K562 (cell line): ENCODE measurements around the gene PFDN4. TPM values are rescaled to one million over a fixed set of nuclear protein-coding genes. Genes with fewer than 3 reads are reported as not detected.

ENCODE experiments used
- ATAC-seq: fragments of 200-7000 bp; cut with Tn5 transposase; 3 replicates; pipeline ENCODE4 v1.9.1; 2020; ENCODE audit warnings: moderate library complexity
- BruUV-seq: library from RNA; stranded (reverse); fragments of 400-500 nt; replicated peaks from 2 replicates; lab custom pipeline; 2021; lab: Mats Ljungman, UMichigan
- CTCF ChIA-PET: fragments of 300-600 bp; formaldehyde crosslinking; extraction: SDS; loops from one replicate; lab custom pipeline; 2021; ENCODE audit warnings: low intra/inter-chr PET ratio; lab: Yijun Ruan, JAX
- POLR2A ChIA-PET: fragments of 300-600, 350-650 bp; sonication (Branson Sonifier 250); formaldehyde crosslinking; extraction: SDS; loops from one replicate; lab custom pipeline; 2021; ENCODE audit warnings: antibody characterized with exemption, inconsistent platforms; lab: Yijun Ruan, JAX
- DNase-seq, 4 experiments: peaks; one replicate each; pipeline versions ENCODE4 v3.0.0 to v3.0.0-alpha.2; 2011 to 2018; ENCODE audit warnings: low spot score in 3 of 4, mixed read lengths in 3 of 4; ENCODE audit errors: extremely low read depth in 1 of 4
- FAIRE-seq: peaks from 2 replicates; lab custom pipeline; 2011; peaks lifted over from hg19 to GRCh38; lab: Jason Lieb, UNC
- H2AFZ ChIP-seq: 2 replicates; pipeline ENCODE4 v1.6.0; 2011; ENCODE audit warnings: low read depth, low read length, control low read depth, inconsistent platforms
- H3K27ac ChIP-seq: fragments of 200-600 bp; 3 replicates; pipeline ENCODE4 v1.8.0; 2011; ENCODE audit warnings: low read depth, mild to moderate bottlenecking, control low read depth, inconsistent platforms, low read length, moderate library complexity, mixed read lengths; ENCODE audit errors: extremely low read depth
- H3K27me3 ChIP-seq, 2 experiments: fragments of 300-600 bp in 1 of 2; 2 replicates in 1 of 2; 3 replicates in 1 of 2; pipeline versions ENCODE4 v1.6.0 to v1.8.0; 2011; ENCODE audit warnings: inconsistent platforms in 2 of 2, low read length in 2 of 2, mild to moderate bottlenecking in 1 of 2, mixed read lengths in 1 of 2, moderate library complexity in 1 of 2; ENCODE audit not compliant: control insufficient read depth in 2 of 2, insufficient read depth in 2 of 2
- H3K36me3 ChIP-seq: fragments of 300-600 bp; 3 replicates; pipeline ENCODE4 v1.8.0; 2011; ENCODE audit warnings: mild to moderate bottlenecking, low read length, inconsistent platforms; ENCODE audit not compliant: control insufficient read depth, insufficient read depth
- H3K4me1 ChIP-seq, 2 experiments: fragments of 200-600 bp in 1 of 2; replicated peaks in 1 of 2; 2 replicates in 1 of 2; 3 replicates in 1 of 2; pipeline versions ENCODE4 v1.5.1 to v1.8.0; 2011; ENCODE audit warnings: inconsistent platforms in 2 of 2, low read length in 2 of 2, mild to moderate bottlenecking in 1 of 2, mixed read lengths in 1 of 2, moderate library complexity in 1 of 2; ENCODE audit not compliant: control insufficient read depth in 2 of 2, insufficient read depth in 2 of 2
- H3K4me2 ChIP-seq: 2 replicates; pipeline ENCODE4 v1.6.1; 2011; ENCODE audit warnings: low read length, control low read depth, inconsistent platforms, mixed read lengths; ENCODE audit not compliant: insufficient read depth
- H3K4me3 ChIP-seq: fragments of 200-600 bp; sonication (generic), shearing (Covaris generic); 2 replicates; pipeline ENCODE4 v1.5.1; 2016; ENCODE audit warnings: control low read depth, inconsistent platforms
- H3K79me2 ChIP-seq: fragments of 200-600 bp; 3 replicates; pipeline ENCODE4 v1.8.0; 2011; ENCODE audit warnings: low read length, inconsistent platforms; ENCODE audit not compliant: control insufficient read depth, insufficient read depth
- H3K9ac ChIP-seq, 2 experiments: 2 replicates each; pipeline versions ENCODE4 v1.6.0 to v1.6.1; 2011; ENCODE audit warnings: low read depth in 2 of 2, low read length in 2 of 2, control low read depth in 1 of 2, inconsistent platforms in 1 of 2, mild to moderate bottlenecking in 1 of 2, mixed read lengths in 1 of 2; ENCODE audit not compliant: insufficient read depth in 1 of 2
- H3K9me1 ChIP-seq: one replicate; pipeline ENCODE4 v1.6.0; 2011; ENCODE audit warnings: inconsistent platforms, mild to moderate bottlenecking, low read length, moderate library complexity; ENCODE audit not compliant: control insufficient read depth, insufficient read depth
- H3K9me3 ChIP-seq: replicated peaks from 2 replicates; pipeline ENCODE4 v1.5.1; 2011; ENCODE audit warnings: low read depth, low read length, inconsistent platforms; ENCODE audit not compliant: control insufficient read depth, insufficient read depth
- H4K20me1 ChIP-seq: replicated peaks from 2 replicates; pipeline ENCODE4 v1.6.1; 2011; ENCODE audit warnings: low read length, inconsistent platforms, mixed read lengths; ENCODE audit not compliant: control insufficient read depth, insufficient read depth
- CHD4 ChIP-seq: fragments of 200-600 bp; sonication (generic); IDR thresholded peaks from 3 replicates; pipeline ENCODE4 v1.6.1; 2012; ENCODE audit warnings: low read depth, mild to moderate bottlenecking, mixed read lengths, low read length, inconsistent platforms; ENCODE audit not compliant: insufficient read depth, insufficient replicate concordance, poor library complexity, severe bottlenecking
- GABPB2 ChIP-seq: fragments of 250-450 bp; sonication (Bioruptor Pico); conservative IDR thresholded peaks from 2 replicates; pipeline ENCODE4 v1.5.1; 2021; ENCODE audit warnings: mild to moderate bottlenecking
- NCOA4 ChIP-seq: fragments of 450-650 bp; IDR thresholded peaks from 2 replicates; pipeline ENCODE4 v1.6.1; 2018; ENCODE audit warnings: mild to moderate bottlenecking; ENCODE audit not compliant: partially characterized antibody
- PCBP2 ChIP-seq: fragments of 200-400 bp; formaldehyde crosslinking; IDR thresholded peaks from 2 replicates; pipeline ENCODE4 v1.6.1; 2018; ENCODE audit warnings: low read length, low read depth, mild to moderate bottlenecking, moderate library complexity; ENCODE audit not compliant: poor library complexity, severe bottlenecking
- SPI1 ChIP-seq: IDR thresholded peaks from 2 replicates; pipeline ENCODE4 v1.6.1; 2011; ENCODE audit warnings: low read depth, low read length, control low read depth, borderline replicate concordance
- ZFX ChIP-seq: sonication (generic); formaldehyde crosslinking; IDR thresholded peaks from 2 replicates; pipeline ENCODE4 v1.8.0; 2022; ENCODE audit warnings: mild to moderate bottlenecking, missing genetic modification reagents, moderate library complexity
- ZKSCAN8 ChIP-seq: fragments of 200-800 bp; sonication (Bioruptor generic); IDR thresholded peaks from 2 replicates; pipeline ENCODE4 v1.6.1; 2016; ENCODE audit warnings: missing genetic modification characterization, missing compliant biosample characterization
- ZNF347 ChIP-seq: fragments of 450-650 bp; formaldehyde crosslinking; IDR thresholded peaks from 2 replicates; pipeline ENCODE4 v1.4.0; 2020; ENCODE audit warnings: low read depth, mild to moderate bottlenecking, moderate library complexity
- ZNF584 ChIP-seq: fragments of 200-800 bp; sonication (Bioruptor generic); IDR thresholded peaks from 2 replicates; pipeline ENCODE4 v1.6.1; 2016; ENCODE audit warnings: low read depth, mild to moderate bottlenecking, missing genetic modification characterization, missing compliant biosample characterization
- ZNF77 ChIP-seq: fragments of 250-450 bp; sonication (Bioruptor Pico); IDR thresholded peaks from 2 replicates; pipeline ENCODE4 v1.5.0; 2020
- WGBS: fragments of 100-300 bp; shearing (Covaris generic); methylation state at CpG from one replicate; pipeline ENCODE4 v1.1.6; 2016; ENCODE audit warnings: low coverage, mixed read lengths; ENCODE audit not compliant: insufficient coverage; ENCODE audit errors: missing lambda C conversion rate; 5-methylcytosine and 5-hydroxymethylcytosine counted together
- in situ Hi-C: fragments of 300-500 bp; cut with MboI; formaldehyde crosslinking; loops from 4 replicates; pipeline ENCODE4 v1.15.0; 2018; ENCODE audit warnings: inconsistent platforms, mixed read lengths
- intact Hi-C: fragments of 100-400 bp; cut with micrococcal nuclease; formaldehyde crosslinking; loops from 2 replicates; pipeline ENCODE4 v1.14.2; 2022
- polyA plus RNA-seq, 8 experiments: library from polyadenylated mRNA; depleted of rRNA in 4 of 8; stranded (reverse) in 5 of 8; unstranded in 3 of 8; fragments of >200 nt; fragmentation: Nextera tagmentation in 2 of 8; fragmentation: Illumina TruSeq in 1 of 8; extraction: Ambion mirVana in 2 of 8; extraction: Trizol in 1 of 8; gene quantifications; 2 replicates each; pipeline versions ENCODE4 v1.2.1 to v1.2.3, GENCODE V29; 2011 to 2014; ENCODE audit warnings: inconsistent platforms in 1 of 8, missing spikeins in 1 of 8
- total RNA-seq, 7 experiments: library from RNA; depleted of rRNA in 6 of 7; stranded (reverse); fragments of >200 nt in 6 of 7; fragmentation: Illumina TruSeq in 2 of 7; extraction: Trizol in 2 of 7; gene quantifications; 2 replicates each; pipeline versions ENCODE4 v1.2.1 to v1.2.3, GENCODE V29; 2011 to 2021; ENCODE audit warnings: low replicate concordance in 1 of 7
- TF ChIP-seq, protein P1 (sequence below): fragments of 250-450 bp; sonication (Bioruptor Pico); IDR thresholded peaks from 2 replicates; pipeline ENCODE4 v1.8.0; 2021; ENCODE audit warnings: borderline replicate concordance, mild to moderate bottlenecking, moderate library complexity; ENCODE audit not compliant: poor library complexity, severe bottlenecking

Gene PFDN4
- total and polyA plus RNA-seq, 9 of the 15 experiments (the other 6 are each of a cell fraction or from before 2014, with no cell fraction given): 60.1 to 214 (median 122) TPM

DNA sequence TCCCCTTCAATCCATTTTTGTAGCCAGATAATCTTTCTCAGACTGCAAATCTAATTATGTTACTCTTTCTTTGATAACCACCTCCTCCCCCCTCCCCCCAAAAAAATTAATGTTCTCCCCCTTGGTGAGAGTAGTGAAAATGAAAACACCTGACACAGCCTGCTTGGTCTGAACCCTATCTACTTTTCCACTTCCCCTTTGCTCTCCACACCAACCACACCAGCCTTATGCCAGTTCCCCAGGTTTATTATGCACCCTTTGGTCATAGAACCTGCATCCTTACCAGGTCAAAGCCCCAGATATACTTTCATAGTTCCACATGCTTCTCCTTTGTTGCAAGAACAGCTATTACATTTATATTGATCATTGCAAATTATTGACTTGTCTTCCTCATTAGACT is 19.4 kb downstream of the PFDN4 start:
- CTCF ChIA-PET: no interaction called here
- Histone ChIP-seq H3K9ac (no peak overlapping the region), H3K27me3 (no peaks in the 10 kb centered on the region), H3K4me2 (no peak overlapping the region), H3K9me3 (no peaks in the 10 kb centered on the region), H3K4me3 (no peak overlapping the region), H3K36me3 (no peaks in the 10 kb centered on the region), H3K27ac (no peak overlapping the region), H3K4me1 (no peaks in the 10 kb centered on the region), H4K20me1 (no peaks in the 10 kb centered on the region), H2AFZ (no peak overlapping the region), H3K9me1 (no peaks in the 10 kb centered on the region), H3K79me2 (no peaks in the 10 kb centered on the region)
- intact Hi-C loops (no loop called here), in situ Hi-C loops (no loop called here)
- ATAC-seq (no peak), FAIRE-seq (no peak), DNase-seq (no peak)
- TF ChIP-seq SPI1 (0 out of 2 replicates have a peak, but pooled peaks have one; percentile 4), GABPB2 (CRISPR knock-in tag) (no peak)
- BruUV-seq: no TSS peak
- POLR2A ChIA-PET: no interaction called here

DNA sequence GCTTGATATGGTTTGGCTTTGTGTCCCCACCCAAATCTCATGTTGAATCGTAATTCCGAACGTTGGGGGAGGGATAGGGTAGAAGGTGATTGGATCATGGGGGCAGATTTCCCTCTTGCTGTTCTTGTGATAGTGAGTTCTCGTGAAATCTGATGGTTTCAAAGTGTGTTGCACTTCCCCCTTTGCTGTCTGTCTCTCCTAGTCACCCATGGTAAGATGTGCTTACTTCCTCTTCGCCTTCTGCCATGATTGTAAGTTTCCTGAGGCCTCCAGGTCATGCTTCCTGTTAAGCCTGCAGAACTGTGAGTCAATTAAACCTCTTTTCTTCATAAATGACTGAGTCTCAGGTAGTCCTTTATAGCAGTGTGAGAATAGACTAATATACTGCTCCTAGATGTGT is 19.9 kb downstream of the PFDN4 start:
- Histone ChIP-seq H3K9ac (no peak overlapping the region), H3K79me2 (no peaks in the 10 kb centered on the region), H3K9me3 (no peaks in the 10 kb centered on the region), H3K9me1 (no peaks in the 10 kb centered on the region), H3K27me3 (no peaks in the 10 kb centered on the region), H3K36me3 (no peaks in the 10 kb centered on the region), H3K27ac (no peak overlapping the region), H3K4me3 (no peak overlapping the region), H2AFZ (no peak overlapping the region), H3K4me2 (no peak overlapping the region), H3K4me1 (no peaks in the 10 kb centered on the region), H4K20me1 (no peaks in the 10 kb centered on the region)
- in situ Hi-C loops (no loop called here), intact Hi-C loops (no loop called here)
- 4% methylated on average over 5 of the region's 5 CpGs for WGBS
- ChIA-PET POLR2A (no interaction called here), CTCF (no interaction called here)
- TF ChIP-seq ZFX (CRISPR knock-in tag) (no peak), ZKSCAN8 (CRISPR knock-in tag) (no peak), CHD4 (no peak), PCBP2 (no peak), ZNF584 (CRISPR knock-in tag) (no peak), ZNF77 (CRISPR knock-in tag) (no peak), ZNF347 (no peak), NCOA4 (no peak)
- TF ChIP-seq, protein P1, sequence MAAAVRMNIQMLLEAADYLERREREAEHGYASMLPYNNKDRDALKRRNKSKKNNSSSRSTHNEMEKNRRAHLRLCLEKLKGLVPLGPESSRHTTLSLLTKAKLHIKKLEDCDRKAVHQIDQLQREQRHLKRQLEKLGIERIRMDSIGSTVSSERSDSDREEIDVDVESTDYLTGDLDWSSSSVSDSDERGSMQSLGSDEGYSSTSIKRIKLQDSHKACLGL (CRISPR knock-in tag): no peak
- ATAC-seq (no peak), FAIRE-seq (no peak), DNase-seq (no peak)
- no TSS peak for BruUV-seq
